HCT116 (cell line): ENCODE data around the gene NEB.

ENCODE experiments used
- EZH2phosphoT487 ChIP-seq: fragments of 200-600 bp; IDR thresholded peaks from 2 replicates; pipeline ENCODE4 v1.6.1; 2018; ENCODE audit warnings: antibody characterized with exemption, borderline replicate concordance
- JUND ChIP-seq: IDR thresholded peaks from 2 replicates; pipeline ENCODE4 v1.6.1; 2012
- POLR2A ChIP-seq: IDR thresholded peaks from 2 replicates; pipeline ENCODE4 v1.7.0; 2011; ENCODE audit warnings: borderline replicate concordance; ENCODE audit not compliant: insufficient read depth, insufficient read length; ENCODE audit errors: extremely low read depth
- TF ChIP-seq, protein P1 (sequence below), 3 experiments: fragments of 200-600 bp in 1 of 3; sonication (generic) in 1 of 3; IDR thresholded peaks in 2 of 3; conservative IDR thresholded peaks in 1 of 3; 2 replicates each; pipeline ENCODE4 v1.5.1; 2012 to 2017; ENCODE audit warnings: low read depth in 2 of 3, low read length in 2 of 3, antibody characterized with exemption in 1 of 3, borderline replicate concordance in 1 of 3, control low read depth in 1 of 3, mild to moderate bottlenecking in 1 of 3, mixed read lengths in 1 of 3, mixed run types in 1 of 3, moderate library complexity in 1 of 3; ENCODE audit not compliant: insufficient read depth in 1 of 3

- TF ChIP-seq, protein P1, sequence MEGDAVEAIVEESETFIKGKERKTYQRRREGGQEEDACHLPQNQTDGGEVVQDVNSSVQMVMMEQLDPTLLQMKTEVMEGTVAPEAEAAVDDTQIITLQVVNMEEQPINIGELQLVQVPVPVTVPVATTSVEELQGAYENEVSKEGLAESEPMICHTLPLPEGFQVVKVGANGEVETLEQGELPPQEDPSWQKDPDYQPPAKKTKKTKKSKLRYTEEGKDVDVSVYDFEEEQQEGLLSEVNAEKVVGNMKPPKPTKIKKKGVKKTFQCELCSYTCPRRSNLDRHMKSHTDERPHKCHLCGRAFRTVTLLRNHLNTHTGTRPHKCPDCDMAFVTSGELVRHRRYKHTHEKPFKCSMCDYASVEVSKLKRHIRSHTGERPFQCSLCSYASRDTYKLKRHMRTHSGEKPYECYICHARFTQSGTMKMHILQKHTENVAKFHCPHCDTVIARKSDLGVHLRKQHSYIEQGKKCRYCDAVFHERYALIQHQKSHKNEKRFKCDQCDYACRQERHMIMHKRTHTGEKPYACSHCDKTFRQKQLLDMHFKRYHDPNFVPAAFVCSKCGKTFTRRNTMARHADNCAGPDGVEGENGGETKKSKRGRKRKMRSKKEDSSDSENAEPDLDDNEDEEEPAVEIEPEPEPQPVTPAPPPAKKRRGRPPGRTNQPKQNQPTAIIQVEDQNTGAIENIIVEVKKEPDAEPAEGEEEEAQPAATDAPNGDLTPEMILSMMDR (IDR thresholded peaks at IDR 0.05 in 2 of 3, conservative IDR thresholded peaks at IDR 0.05 in 1 of 3; ENCODE audit: borderline replicate concordance in 1 of 3, insufficient read depth in 1 of 3, low read depth in 2 of 3, low read length in 2 of 3) = peak; percentile 21 to 45 (median 43); a peak in 4 of 6 replicates
- TF ChIP-seq EZH2phosphoT487 (no peak), JUND (no peak), POLR2A (no peak)
Observed at GRCh38 chr2:151777487-151777886, 43.2 kb upstream of the NEB start.
